IMR-90 (cell line): ENCODE measurements around the gene PARP1. TPM values are rescaled to one million over a fixed set of nuclear protein-coding genes. Genes with fewer than 3 reads are reported as not detected.

Experiments
- ATAC-seq: fragments of 200-7000 bp; cut with Tn5 transposase; 2 replicates; pipeline ENCODE4 v1.9.1; 2020; ENCODE audit warnings: low read depth, mild to moderate bottlenecking, moderate library complexity
- BruUV-seq: library from RNA; stranded (reverse); fragments of 400-500 nt; replicated peaks from 2 replicates; lab custom pipeline; 2021; lab: Mats Ljungman, UMichigan
- CTCF ChIA-PET: fragments of 300-600 bp; formaldehyde crosslinking; extraction: SDS; loops from one replicate; lab custom pipeline; 2021; ENCODE audit warnings: antibody characterized with exemption; lab: Yijun Ruan, JAX
- POLR2A ChIA-PET: fragments of 300-600 bp; sonication (Branson Sonifier 250); formaldehyde crosslinking; loops from one replicate; lab custom pipeline; 2022; ENCODE audit warnings: antibody characterized with exemption; ENCODE audit not compliant: unreplicated experiment; lab: Charles Lee
- DNase-seq: peaks from one replicate; pipeline ENCODE4 v3.0.0; 2013
- H2AFZ ChIP-seq: replicated peaks from 2 replicates; pipeline ENCODE3; 2013; ENCODE audit warnings: low read length, mild to moderate bottlenecking; ENCODE audit not compliant: poor library complexity
- H2AK5ac ChIP-seq: 2 replicates; pipeline ENCODE4 v1.6.1; 2013; ENCODE audit warnings: low read depth, low read length, inconsistent platforms
- H2AK9ac ChIP-seq: replicated peaks from 2 replicates; pipeline ENCODE3; 2013; ENCODE audit warnings: mild to moderate bottlenecking, low read depth, low read length, moderate library complexity; ENCODE audit not compliant: poor library complexity
- H2BK120ac ChIP-seq: 2 replicates; pipeline ENCODE4 v1.6.1; 2013; ENCODE audit warnings: low read depth, low read length, inconsistent platforms
- H2BK15ac ChIP-seq: 3 replicates; pipeline ENCODE4 v1.6.1; 2013; ENCODE audit warnings: low read depth, low read length, inconsistent platforms
- H2BK20ac ChIP-seq: 2 replicates; pipeline ENCODE4 v1.6.1; 2013; ENCODE audit warnings: low read depth, mild to moderate bottlenecking, inconsistent platforms, low read length, moderate library complexity
- H2BK5ac ChIP-seq: 2 replicates; pipeline ENCODE4 v1.6.1; 2013; ENCODE audit warnings: mild to moderate bottlenecking, low read depth, low read length, inconsistent platforms; ENCODE audit not compliant: poor library complexity, severe bottlenecking
- H3K14ac ChIP-seq: replicated peaks from 2 replicates; pipeline ENCODE4 v1.6.1; 2013; ENCODE audit warnings: low read depth, low read length, inconsistent platforms
- H3K18ac ChIP-seq: 2 replicates; pipeline ENCODE4 v1.6.1; 2013; ENCODE audit warnings: low read depth, low read length, control low read depth
- H3K23ac ChIP-seq: 2 replicates; pipeline ENCODE4 v1.6.1; 2013; ENCODE audit warnings: low read depth, low read length, inconsistent platforms
- H3K27ac ChIP-seq: 2 replicates; pipeline ENCODE4 v1.5.1; 2013; ENCODE audit warnings: mild to moderate bottlenecking, control low read depth, low read length; ENCODE audit not compliant: insufficient read depth
- H3K27me3 ChIP-seq: 2 replicates; pipeline ENCODE4 v1.6.1; 2013; ENCODE audit warnings: low read length; ENCODE audit not compliant: control insufficient read depth, insufficient read depth
- H3K36me3 ChIP-seq: 2 replicates; pipeline ENCODE4 v1.6.1; 2013; ENCODE audit warnings: low read length, mixed read lengths; ENCODE audit not compliant: control insufficient read depth, insufficient read depth
- H3K4ac ChIP-seq: 2 replicates; pipeline ENCODE4 v1.6.1; 2013; ENCODE audit warnings: low read depth, low read length, inconsistent platforms
- H3K4me1 ChIP-seq: 2 replicates; pipeline ENCODE4 v1.6.1; 2013; ENCODE audit warnings: low read length, mixed read lengths; ENCODE audit not compliant: control insufficient read depth, insufficient read depth
- H3K4me2 ChIP-seq: 2 replicates; pipeline ENCODE4 v1.6.1; 2013; ENCODE audit warnings: low read depth, mild to moderate bottlenecking, control low read depth, low read length, moderate library complexity
- H3K4me3 ChIP-seq: 2 replicates; pipeline ENCODE4 v1.5.1; 2013; ENCODE audit warnings: low read depth, mild to moderate bottlenecking, control low read depth, low read length, moderate library complexity; ENCODE audit not compliant: insufficient read depth
- H3K56ac ChIP-seq: 2 replicates; pipeline ENCODE4 v1.6.1; 2013; ENCODE audit warnings: low read length, inconsistent platforms; ENCODE audit not compliant: insufficient read depth; ENCODE audit errors: extremely low read depth
- H3K79me1 ChIP-seq, 2 experiments: 2 replicates each; pipeline ENCODE4 v1.6.1; 2013; ENCODE audit warnings: low read length in 2 of 2, inconsistent platforms in 1 of 2, low read depth in 1 of 2
- H3K9ac ChIP-seq: 2 replicates; pipeline ENCODE4 v1.6.1; 2013; ENCODE audit warnings: low read depth, low read length, control low read depth
- H3K9me1 ChIP-seq: 2 replicates; pipeline ENCODE4 v1.6.1; 2013; ENCODE audit warnings: low read length, inconsistent platforms; ENCODE audit not compliant: insufficient read depth
- H3K9me3 ChIP-seq: 2 replicates; pipeline ENCODE4 v1.6.1; 2013; ENCODE audit warnings: low read length; ENCODE audit not compliant: control insufficient read depth, insufficient read depth
- H4K20me1 ChIP-seq: 2 replicates; pipeline ENCODE4 v1.6.1; 2013; ENCODE audit warnings: low read length, inconsistent platforms; ENCODE audit not compliant: insufficient read depth
- H4K5ac ChIP-seq: 2 replicates; pipeline ENCODE4 v1.6.1; 2013; ENCODE audit warnings: mild to moderate bottlenecking, low read depth, low read length, control low read depth
- H4K8ac ChIP-seq, 2 experiments: 2 replicates each; pipeline ENCODE4 v1.6.1; 2013; ENCODE audit warnings: low read depth in 2 of 2, low read length in 2 of 2, control low read depth in 1 of 2, inconsistent platforms in 1 of 2
- H4K91ac ChIP-seq: 2 replicates; pipeline ENCODE4 v1.6.1; 2013; ENCODE audit warnings: low read depth, low read length, inconsistent platforms; ENCODE audit not compliant: insufficient read depth
- BHLHE40 ChIP-seq: fragments of 150-350 bp; IDR thresholded peaks from 2 replicates; pipeline ENCODE4 v1.6.1; 2016; ENCODE audit warnings: mild to moderate bottlenecking, low read depth, low read length
- CEBPB ChIP-seq: IDR thresholded peaks from 2 replicates; pipeline ENCODE4 v1.6.1; 2012; ENCODE audit warnings: low read depth, low read length, improper control_type of control experiment
- CHD1 ChIP-seq: IDR thresholded peaks from 2 replicates; pipeline ENCODE4 v1.6.1; 2012; ENCODE audit warnings: low read depth, low read length, improper control_type of control experiment
- CTCF ChIP-seq: conservative IDR thresholded peaks from 2 replicates; pipeline ENCODE4 v1.5.1; 2012; ENCODE audit warnings: mild to moderate bottlenecking, low read depth, low read length, improper control_type of control experiment
- ELK1 ChIP-seq: fragments of 150-350 bp; IDR thresholded peaks from 2 replicates; pipeline ENCODE4 v1.6.1; 2016; ENCODE audit warnings: low read depth, mild to moderate bottlenecking, low read length, moderate library complexity, borderline replicate concordance
- FOS ChIP-seq: fragments of 150-350 bp; IDR thresholded peaks from 2 replicates; pipeline ENCODE4 v1.6.1; 2016; ENCODE audit warnings: low read depth, low read length
- MAFK ChIP-seq: IDR thresholded peaks from 2 replicates; pipeline ENCODE4 v1.6.1; 2012; ENCODE audit warnings: low read depth, low read length, improper control_type of control experiment
- MAZ ChIP-seq: IDR thresholded peaks from 2 replicates; pipeline ENCODE4 v1.6.1; 2012; ENCODE audit warnings: low read depth, mild to moderate bottlenecking, low read length, improper control_type of control experiment, moderate library complexity, borderline replicate concordance
- MXI1 ChIP-seq: IDR thresholded peaks from 2 replicates; pipeline ENCODE4 v1.6.1; 2012; ENCODE audit warnings: low read depth, mild to moderate bottlenecking, low read length, moderate library complexity, borderline replicate concordance
- NFE2L2 ChIP-seq: fragments of 150-350 bp; IDR thresholded peaks from 2 replicates; pipeline ENCODE4 v1.6.1; 2016; ENCODE audit warnings: low read depth, mild to moderate bottlenecking, low read length
- POLR2A ChIP-seq: IDR thresholded peaks from 2 replicates; pipeline ENCODE4 v1.6.1; 2012; ENCODE audit warnings: mild to moderate bottlenecking, low read depth, low read length
- RAD21 ChIP-seq: IDR thresholded peaks from 2 replicates; pipeline ENCODE4 v1.6.1; 2012; ENCODE audit warnings: low read length, improper control_type of control experiment
- RCOR1 ChIP-seq: IDR thresholded peaks from 2 replicates; pipeline ENCODE4 v1.6.1; 2012; ENCODE audit warnings: mild to moderate bottlenecking, low read length, improper control_type of control experiment; ENCODE audit not compliant: insufficient replicate concordance
- RFX5 ChIP-seq: IDR thresholded peaks from 2 replicates; pipeline ENCODE4 v1.8.0; 2012; ENCODE audit warnings: low read depth, mild to moderate bottlenecking, low read length, moderate library complexity
- SMC3 ChIP-seq: fragments of 150-350 bp; IDR thresholded peaks from 2 replicates; pipeline ENCODE4 v1.6.1; 2016; ENCODE audit warnings: low read depth, mild to moderate bottlenecking, antibody characterized with exemption, low read length, moderate library complexity
- USF2 ChIP-seq: fragments of 150-350 bp; IDR thresholded peaks from 2 replicates; pipeline ENCODE4 v1.6.1; 2017; ENCODE audit warnings: mild to moderate bottlenecking, antibody characterized with exemption, low read length, low read depth
- WGBS, 2 experiments: methylation state at CpG; one replicate each; pipeline versions ENCODE4 v1.1.5 to v1.1.7; 2013; ENCODE audit warnings: missing lambda C conversion rate in 2 of 2; ENCODE audit not compliant: insufficient read length in 1 of 2; ENCODE audit errors: extremely low coverage in 2 of 2; 5-methylcytosine and 5-hydroxymethylcytosine counted together
- dilution Hi-C: fragments of 300-500 bp; cut with HindIII; formaldehyde crosslinking; loops from one replicate; pipeline ENCODE4 v1.14.3; 2018; ENCODE audit warnings: low sequenced_read_pairs; ENCODE audit not compliant: unreplicated experiment
- in situ Hi-C: fragments of 300-500 bp; cut with MboI; formaldehyde crosslinking; loops from 3 replicates; pipeline ENCODE4 v1.14.3; 2019; ENCODE audit warnings: low sequenced_read_pairs, inconsistent platforms, mixed read lengths
- intact Hi-C: fragments of 100-400 bp; cut with micrococcal nuclease; formaldehyde crosslinking; loops from 2 replicates; pipeline ENCODE4 v1.10.0; 2022
- polyA plus RNA-seq, 3 experiments: library from polyadenylated mRNA; depleted of rRNA; stranded (reverse); fragments of >200 nt; gene quantifications; 2 replicates each; pipeline ENCODE4 v1.2.3, GENCODE V29; 2012; ENCODE audit warnings: low replicate concordance in 1 of 3
- total RNA-seq: library from RNA; depleted of rRNA; stranded (reverse); fragments of >200 nt; gene quantifications from 2 replicates; pipeline ENCODE4 v1.2.3, GENCODE V29; 2012

The PARP1 gene
- total and polyA plus RNA-seq, 2 of the 4 experiments (the other 2 are of a cell fraction) = 86.5 to 105 TPM

GRCh38 chr1:226449823-226450222 lies 41.9 kb upstream of the PARP1 start:
- no peak overlapping the region for H2BK120ac ChIP-seq
- no peak overlapping the region for H2BK20ac ChIP-seq
- H2AK9ac ChIP-seq = no peak overlapping the region
- H4K20me1 ChIP-seq = no peaks in the 10 kb centered on the region
- dilution Hi-C loops (no loop called here), in situ Hi-C loops (no loop called here), intact Hi-C loops (no loop called here)
- H3K9me1 ChIP-seq = no peaks in the 10 kb centered on the region
- H3K36me3 ChIP-seq = no peaks in the 10 kb centered on the region
- CTCF ChIA-PET = interaction anchor here (0.5 kb wide), 1 partner anchor 153 kb away, joined by 3 read pairs; no protein-coding TSS in a partner anchor
- DNase-seq (no peak), ATAC-seq (no peak)
- no peak overlapping the region for H3K56ac ChIP-seq
- no peaks in the 10 kb centered on the region for H3K79me1 ChIP-seq
- H3K4me3 ChIP-seq = no peak overlapping the region
- H3K14ac ChIP-seq = no peak overlapping the region
- no peak overlapping the region for H4K8ac ChIP-seq
- no peak overlapping the region for H3K23ac ChIP-seq
- H3K9ac ChIP-seq = no peak overlapping the region
- H3K4me1 ChIP-seq = no peaks in the 10 kb centered on the region
- POLR2A ChIA-PET = no interaction called here
- H2AK5ac ChIP-seq = no peak overlapping the region
- no peak overlapping the region for H2BK5ac ChIP-seq
- H3K27ac ChIP-seq = no peak overlapping the region
- H4K5ac ChIP-seq = no peak overlapping the region
- H3K9me3 ChIP-seq = no peaks in the 10 kb centered on the region
- BruUV-seq = no TSS peak
- H2BK15ac ChIP-seq = no peak overlapping the region
- H4K91ac ChIP-seq = no peak overlapping the region
- H3K4ac ChIP-seq = no peak overlapping the region
- H3K18ac ChIP-seq = no peak overlapping the region
- TF ChIP-seq ELK1 (no peak), CEBPB (no peak), CTCF (no peak), SMC3 (no peak), RFX5 (no peak), RAD21 (no peak), POLR2A (no peak), MAFK (no peak), RCOR1 (no peak), FOS (no peak), MXI1 (no peak), NFE2L2 (no peak), USF2 (no peak), BHLHE40 (no peak), CHD1 (no peak), MAZ (no peak)
- 100% methylated on average over 1 of the region's 5 CpGs; no CpG with 5 or more reads in 1 of the 2 experiments for WGBS, 2 experiments
- H3K27me3 ChIP-seq = peaks cover 13% of the 10 kb centered on the region
- no peak overlapping the region for H3K4me2 ChIP-seq
- H2AFZ ChIP-seq = no peak overlapping the region
